OCI-LY7 (cell line): ENCODE measurements around the gene GPATCH3. TPM values are rescaled to one million over a fixed set of nuclear protein-coding genes. Genes with fewer than 3 reads are reported as not detected.

ENCODE experiments used
- BruUV-seq: library from RNA; stranded (reverse); fragments of 400-500 nt; replicated peaks from 2 replicates; lab custom pipeline; 2021; lab: Mats Ljungman, UMichigan
- CTCF ChIA-PET: fragments of 300-600 bp; sonication (Branson Sonifier 250); formaldehyde crosslinking; loops from one replicate; lab custom pipeline; 2022; ENCODE audit warnings: antibody characterized with exemption; ENCODE audit not compliant: unreplicated experiment; lab: Charles Lee
- POLR2A ChIA-PET: fragments of 300-600 bp; sonication (Branson Sonifier 250); formaldehyde crosslinking; loops from one replicate; lab custom pipeline; 2022; ENCODE audit warnings: antibody characterized with exemption; lab: Charles Lee
- DNase-seq: peaks from one replicate; pipeline ENCODE4 v3.0.0-alpha.2; 2015; ENCODE audit warnings: low spot score
- H2AFZ ChIP-seq: fragments of 200-600 bp; sonication (generic), shearing (Covaris generic); 2 replicates; pipeline ENCODE4 v1.6.1; 2014; ENCODE audit warnings: mild to moderate bottlenecking, antibody characterized with exemption, low read length, moderate library complexity
- H3K27ac ChIP-seq: fragments of 200-600 bp; sonication (generic); 2 replicates; pipeline ENCODE4 v1.5.1; 2014; ENCODE audit warnings: mixed run types, low read depth, mild to moderate bottlenecking, moderate library complexity, low read length, inconsistent platforms; ENCODE audit not compliant: poor library complexity, severe bottlenecking
- H3K36me3 ChIP-seq: fragments of 200-600 bp; sonication (generic); 2 replicates; pipeline ENCODE4 v1.6.1; 2014; ENCODE audit warnings: mild to moderate bottlenecking, antibody characterized with exemption, low read length, moderate library complexity, mixed read lengths; ENCODE audit not compliant: insufficient read depth
- H3K4me1 ChIP-seq: fragments of 200-600 bp; sonication (generic); 2 replicates; pipeline ENCODE4 v1.5.1; 2014; ENCODE audit warnings: mild to moderate bottlenecking, low read length; ENCODE audit not compliant: insufficient read depth, poor library complexity, severe bottlenecking
- H3K4me2 ChIP-seq: fragments of 200-600 bp; sonication (generic); 2 replicates; pipeline ENCODE4 v1.6.1; 2014; ENCODE audit warnings: mild to moderate bottlenecking, low read length
- H3K4me3 ChIP-seq: fragments of 200-600 bp; sonication (generic); 2 replicates; pipeline ENCODE4 v1.5.1; 2014; ENCODE audit warnings: mild to moderate bottlenecking, low read depth, low read length; ENCODE audit not compliant: poor library complexity, severe bottlenecking
- H3K79me2 ChIP-seq: fragments of 200-600 bp; sonication (generic); 2 replicates; pipeline ENCODE4 v1.6.1; 2016; ENCODE audit warnings: low read depth, mild to moderate bottlenecking, low read length, moderate library complexity, mixed read lengths; ENCODE audit not compliant: insufficient read depth
- H3K9me2 ChIP-seq: fragments of 200-600 bp; sonication (generic); 2 replicates; pipeline ENCODE4 v1.6.1; 2016; ENCODE audit warnings: mild to moderate bottlenecking, low read length, mixed read lengths; ENCODE audit not compliant: insufficient read depth
- H3K9me3 ChIP-seq: fragments of 200-600 bp; sonication (generic); 2 replicates; pipeline ENCODE4 v1.6.1; 2014; ENCODE audit warnings: mild to moderate bottlenecking, mixed run types, low read length, mixed read lengths
- H4K20me1 ChIP-seq: fragments of 200-600 bp; sonication (generic); 2 replicates; pipeline ENCODE4 v1.6.1; 2014; ENCODE audit warnings: mild to moderate bottlenecking, antibody characterized with exemption, low read length, moderate library complexity, mixed read lengths; ENCODE audit not compliant: insufficient read depth
- CTCF ChIP-seq: fragments of 200-600 bp; sonication (generic); conservative IDR thresholded peaks from 2 replicates; pipeline ENCODE4 v1.5.1; 2014; ENCODE audit warnings: mild to moderate bottlenecking, antibody characterized with exemption, low read length, moderate library complexity, mixed read lengths
- EZH2phosphoT487 ChIP-seq: fragments of 200-600 bp; sonication (generic); IDR thresholded peaks from 2 replicates; pipeline ENCODE4 v1.6.1; 2018; ENCODE audit warnings: low read depth, borderline replicate concordance, mild to moderate bottlenecking, mixed run types, antibody characterized with exemption, low read length, moderate library complexity, mixed read lengths
- intact Hi-C: fragments of 100-400 bp; cut with micrococcal nuclease; formaldehyde crosslinking; loops from one replicate; pipeline ENCODE4 v1.10.0; 2022; ENCODE audit not compliant: unreplicated experiment
- total RNA-seq, 2 experiments: library from RNA; depleted of rRNA in 1 of 2; stranded (reverse); fragments of >200 nt in 1 of 2; shearing (Covaris generic) in 1 of 2; gene quantifications; 2 replicates each; pipeline ENCODE4 v1.2.3, GENCODE V29; 2014 to 2022

The GPATCH3 gene
- total RNA-seq, 2 experiments from 2014 or later = 9.2 to 15.2 TPM

DNA sequence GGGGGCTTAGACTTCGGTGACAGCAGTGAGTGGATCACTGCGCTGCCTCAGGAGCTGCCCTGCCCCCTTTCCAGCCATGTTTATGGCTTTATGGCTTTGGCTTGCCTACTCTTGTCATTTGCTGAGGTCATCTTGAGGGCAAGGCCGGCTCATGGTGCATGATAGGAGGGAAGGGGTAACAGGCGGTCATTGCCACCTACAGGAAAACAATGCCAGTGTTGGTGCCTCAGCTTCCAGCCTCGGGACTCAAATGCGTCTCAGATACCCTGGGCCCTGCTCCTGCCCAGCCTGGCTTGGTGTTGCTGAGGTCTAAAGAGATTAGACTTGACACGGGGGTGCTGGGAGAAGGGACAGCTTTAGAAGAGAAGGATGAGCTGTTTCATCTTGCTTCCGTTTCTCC lies 45.5 kb upstream of the GPATCH3 start:
- BruUV-seq = no TSS peak
- peaks cover 64% of the 10 kb centered on the region for H3K36me3 ChIP-seq

DNA sequence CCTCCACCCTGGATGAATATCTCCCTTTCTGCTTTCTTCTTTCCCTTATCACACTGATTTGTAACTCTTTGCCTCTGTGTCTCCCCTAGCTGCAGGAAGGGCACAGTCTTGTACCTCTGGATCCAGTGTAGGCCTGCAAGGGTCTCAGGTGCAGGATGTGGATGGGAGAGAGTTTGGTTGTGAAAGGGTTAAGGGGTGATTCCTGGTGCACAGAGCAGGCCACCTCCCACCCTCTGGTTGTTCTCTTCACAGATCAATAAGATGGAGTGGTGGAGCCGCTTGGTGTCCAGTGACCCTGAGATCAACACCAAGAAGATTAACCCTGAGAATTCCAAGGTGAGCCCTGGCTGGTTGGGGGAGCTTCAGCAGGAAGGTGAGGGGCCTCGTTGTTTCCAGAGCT lies 44.9 kb upstream of the GPATCH3 start:
- CTCF ChIA-PET = interaction anchor here (0.6 kb wide), 1 partner anchor 781 kb away, joined by 3 read pairs; the partner anchor contains the start of gene FAM76A
- H3K79me2 ChIP-seq = no peaks in the 10 kb centered on the region
- H3K4me1 ChIP-seq = no peaks in the 10 kb centered on the region
- no peak for DNase-seq
- no peaks in the 10 kb centered on the region for H3K9me3 ChIP-seq
- H4K20me1 ChIP-seq = no peaks in the 10 kb centered on the region
- no peak overlapping the region for H3K4me3 ChIP-seq
- H3K9me2 ChIP-seq = no peaks in the 10 kb centered on the region
- H3K27ac ChIP-seq = no peak overlapping the region
- TF ChIP-seq CTCF (no peak), EZH2phosphoT487 (no peak)
- no peak overlapping the region for H2AFZ ChIP-seq
- peaks cover 64% of the 10 kb centered on the region for H3K36me3 ChIP-seq
- H3K4me2 ChIP-seq = no peak overlapping the region
- BruUV-seq = no TSS peak
- POLR2A ChIA-PET = no interaction called here
- intact Hi-C loops = no loop called here

More for the DNA sequence above, 45.5 kb upstream of the GPATCH3 start:
- intact Hi-C loops = no loop called here
- no peak overlapping the region for H3K4me3 ChIP-seq
- DNase-seq = no peak
- no peaks in the 10 kb centered on the region for H4K20me1 ChIP-seq
- no peak for TF ChIP-seq CTCF
- no peak for TF ChIP-seq EZH2phosphoT487
- H3K4me1 ChIP-seq = no peaks in the 10 kb centered on the region
- no peaks in the 10 kb centered on the region for H3K9me2 ChIP-seq
- H2AFZ ChIP-seq = no peak overlapping the region
- ChIA-PET CTCF (interaction anchor here (0.6 kb wide), 1 partner anchor 780 kb away, joined by 3 read pairs; the partner anchor contains the start of gene FAM76A), POLR2A (no interaction called here)
- H3K9me3 ChIP-seq = no peaks in the 10 kb centered on the region
- no peak overlapping the region for H3K4me2 ChIP-seq
- H3K27ac ChIP-seq = no peak overlapping the region
- H3K79me2 ChIP-seq = no peaks in the 10 kb centered on the region

- no peak for DNase-seq
- Histone ChIP-seq H3K9me2 (no peaks in the 10 kb centered on the region), H3K4me2 (no peak overlapping the region), H3K79me2 (peaks cover 3% of the 10 kb centered on the region; the same call in 1 of the 2 replicates), H4K20me1 (no peaks in the 10 kb centered on the region), H3K9me3 (no peaks in the 10 kb centered on the region), H3K4me1 (no peaks in the 10 kb centered on the region), H3K36me3 (peaks cover 87% of the 10 kb centered on the region), H3K4me3 (no peak overlapping the region), H2AFZ (no peak overlapping the region), H3K27ac (no peak overlapping the region)
- TF ChIP-seq EZH2phosphoT487 (no peak), CTCF (no peak)
- POLR2A ChIA-PET = interaction anchor here (0.5 kb wide), 1 partner anchor 1511 kb away, joined by 3 read pairs; no protein-coding TSS in a partner anchor
- CTCF ChIA-PET = no interaction called here
- no TSS peak for BruUV-seq
- intact Hi-C loops = no loop called here
Observed at GRCh38 chr1:26942656-26943055, 42.4 kb upstream of the GPATCH3 start.
